C4-2B (cell line): ENCODE measurements around the gene CYP46A1.

ENCODE experiments used
- ZFX ChIP-seq: fragments of 450-650 bp; IDR thresholded peaks from 2 replicates; pipeline ENCODE4 v1.6.1; 2017
- TF ChIP-seq, protein P1 (sequence below): fragments of 450-650 bp; conservative IDR thresholded peaks from 2 replicates; pipeline ENCODE4 v1.5.1; 2017; ENCODE audit warnings: mild to moderate bottlenecking

DNA sequence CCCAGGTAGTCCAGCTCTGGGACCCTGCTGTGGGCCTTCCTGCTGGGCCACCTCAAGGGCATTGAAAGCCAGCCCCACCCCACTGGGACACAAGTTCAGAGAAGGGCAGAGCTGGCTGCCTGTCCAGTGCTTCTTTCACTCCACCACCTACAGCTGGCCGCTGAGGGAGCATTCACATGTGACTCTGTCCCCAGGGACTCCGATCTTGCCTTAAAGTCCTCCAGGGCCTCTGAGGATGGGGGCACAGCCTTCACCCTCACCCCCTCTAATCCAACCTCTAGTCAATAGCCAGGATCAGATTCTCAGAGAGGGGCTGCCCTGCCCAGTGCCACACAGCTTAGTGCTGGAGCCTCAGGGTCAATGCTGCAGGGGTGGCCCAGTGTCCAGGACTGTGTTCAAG lies 5.0 kb upstream of the CYP46A1 start:
- TF ChIP-seq, protein P1, sequence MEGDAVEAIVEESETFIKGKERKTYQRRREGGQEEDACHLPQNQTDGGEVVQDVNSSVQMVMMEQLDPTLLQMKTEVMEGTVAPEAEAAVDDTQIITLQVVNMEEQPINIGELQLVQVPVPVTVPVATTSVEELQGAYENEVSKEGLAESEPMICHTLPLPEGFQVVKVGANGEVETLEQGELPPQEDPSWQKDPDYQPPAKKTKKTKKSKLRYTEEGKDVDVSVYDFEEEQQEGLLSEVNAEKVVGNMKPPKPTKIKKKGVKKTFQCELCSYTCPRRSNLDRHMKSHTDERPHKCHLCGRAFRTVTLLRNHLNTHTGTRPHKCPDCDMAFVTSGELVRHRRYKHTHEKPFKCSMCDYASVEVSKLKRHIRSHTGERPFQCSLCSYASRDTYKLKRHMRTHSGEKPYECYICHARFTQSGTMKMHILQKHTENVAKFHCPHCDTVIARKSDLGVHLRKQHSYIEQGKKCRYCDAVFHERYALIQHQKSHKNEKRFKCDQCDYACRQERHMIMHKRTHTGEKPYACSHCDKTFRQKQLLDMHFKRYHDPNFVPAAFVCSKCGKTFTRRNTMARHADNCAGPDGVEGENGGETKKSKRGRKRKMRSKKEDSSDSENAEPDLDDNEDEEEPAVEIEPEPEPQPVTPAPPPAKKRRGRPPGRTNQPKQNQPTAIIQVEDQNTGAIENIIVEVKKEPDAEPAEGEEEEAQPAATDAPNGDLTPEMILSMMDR, result no peak
- no peak for TF ChIP-seq ZFX
